ENCODE results near the gene MFNG. TPM values are rescaled to one million over a fixed set of nuclear protein-coding genes. Genes with fewer than 3 reads are reported as not detected.

MFNG gene
- total RNA-seq, 1 experiment from 2014 or later = 3.3 TPM

GRCh38 chr22:37516456-37516855 lies 30.3 kb upstream of the MFNG start:
- Mint-ChIP-seq H3K4me3 (no peak overlapping the region), H3K4me1 (peaks cover 17 to 20% of the 10 kb centered on the region in 2 experiments), H3K27ac (no peak overlapping the region), H3K9me3 (peaks cover 0 to 4% of the 10 kb centered on the region in 2 experiments; a peak in 3 of 5 replicates), H3K27me3 (ENCODE audit: low read depth) (peaks cover 27% of the 10 kb centered on the region), H3K36me3 (ENCODE audit: insufficient read depth in 1 of 3, low read depth in 3 of 3) (peaks cover 0 to 20% (median 9%) of the 10 kb centered on the region in 3 experiments; a peak in 4 of 7 replicates)
- H3K23me2 ChIP-seq (ENCODE audit: insufficient read length, low read depth, low read length, poor library complexity, severe bottlenecking) = peaks cover 4% of the 10 kb centered on the region
- no peak overlapping the region for H4K91ac ChIP-seq (ENCODE audit: insufficient read length, low read depth, low read length)
- no peak overlapping the region for H4K8ac ChIP-seq (replicated peaks; ENCODE audit: insufficient read length, low read depth, low read length)
- H2AFZ ChIP-seq (ENCODE audit: low read length) = no peak overlapping the region
- H3K4me2 ChIP-seq (ENCODE audit: insufficient read depth, insufficient read length, low read length) = no peak overlapping the region
- H2AK5ac ChIP-seq (ENCODE audit: insufficient read length, low read length) = no peak overlapping the region
- DNase-seq = no peak
- no peak overlapping the region for H2BK12ac ChIP-seq (ENCODE audit: insufficient read length, low read depth, low read length)
- H4K20me1 ChIP-seq (ENCODE audit: control insufficient read depth, insufficient read depth, insufficient read length) = no peaks in the 10 kb centered on the region
- no peak overlapping the region for H3K56ac ChIP-seq (ENCODE audit: insufficient read length, low read depth, low read length)
- no peaks in the 10 kb centered on the region for H3K79me2 ChIP-seq (ENCODE audit: insufficient read depth, low read length)
- no peak overlapping the region for H3T11ph ChIP-seq (ENCODE audit: low read length)
- no CpG with 5 or more reads among the region's 1 CpG for WGBS (ENCODE audit: extremely low coverage, insufficient read length, low lambda C conversion rate)
- H3K79me1 ChIP-seq (ENCODE audit: insufficient read depth, low read depth, low read length, poor library complexity, severe bottlenecking) = no peaks in the 10 kb centered on the region
- H3K9ac ChIP-seq (ENCODE audit: extremely low read depth, insufficient read length, low read length) = no peak overlapping the region
- H3K4me1 ChIP-seq (ENCODE audit: insufficient read depth, low read length) = no peaks in the 10 kb centered on the region; the same call in 1 of the 2 replicates
- no peak overlapping the region for H3K14ac ChIP-seq (ENCODE audit: insufficient read depth, low read length)
- H3K4ac ChIP-seq (ENCODE audit: low read depth, low read length) = no peak overlapping the region
- no peak overlapping the region for H3K27ac ChIP-seq (ENCODE audit: insufficient read length, low read depth, low read length)
- no peak overlapping the region for H4K5ac ChIP-seq (ENCODE audit: insufficient read length, low read depth, low read length)
- no peaks in the 10 kb centered on the region; the same call in 1 of the 2 replicates for H3K27me3 ChIP-seq (ENCODE audit: insufficient read depth, low read length)
- no peak overlapping the region for H2BK120ac ChIP-seq (ENCODE audit: low read depth, low read length, poor library complexity, severe bottlenecking)
- no peak overlapping the region for H3K23ac ChIP-seq (ENCODE audit: insufficient read length, low read depth, low read length)
- no peak overlapping the region for H3K18ac ChIP-seq (ENCODE audit: insufficient read length, low read depth, low read length)
- H2BK15ac ChIP-seq (ENCODE audit: low read depth, low read length) = no peak overlapping the region
- H3K9me3 ChIP-seq (ENCODE audit: control insufficient read depth, low read depth, low read length) = no peaks in the 10 kb centered on the region
- H2BK5ac ChIP-seq (ENCODE audit: insufficient read length, low read length) = no peak overlapping the region
- TF ChIP-seq CTCF (conservative IDR thresholded peaks at IDR 0.05) = no peak
- H2BK20ac ChIP-seq (ENCODE audit: low read depth, low read length, poor library complexity, severe bottlenecking) = no peak overlapping the region

Measured in H9 (cell line).